HT-29 (cell line): ENCODE data around the gene SRI. TPM values are rescaled to one million over a fixed set of nuclear protein-coding genes. Genes with fewer than 3 reads are reported as not detected.
"Not testable (repeated sequence)": the region's sequence is repeated elsewhere in the genome, so short reads cannot be mapped to it uniquely, and the experiment has no call there.

Experiments used
- DNase-seq: peaks from one replicate; pipeline ENCODE4 v3.0.0-alpha.2; 2015; ENCODE audit warnings: low spot score
- total RNA-seq: library from RNA; depleted of rRNA; stranded (reverse); fragments of >200 nt; shearing (Covaris generic); gene quantifications from 2 replicates; pipeline ENCODE4 v1.2.3, GENCODE V29; 2014; rRNA removed

SRI gene
- total RNA-seq, 1 experiment from 2014 or later: 119 TPM

- DNase-seq: no peak
These were observed 36.8 kb downstream of the SRI start for GRCh38 chr7:88183051-88183450.

DNA sequence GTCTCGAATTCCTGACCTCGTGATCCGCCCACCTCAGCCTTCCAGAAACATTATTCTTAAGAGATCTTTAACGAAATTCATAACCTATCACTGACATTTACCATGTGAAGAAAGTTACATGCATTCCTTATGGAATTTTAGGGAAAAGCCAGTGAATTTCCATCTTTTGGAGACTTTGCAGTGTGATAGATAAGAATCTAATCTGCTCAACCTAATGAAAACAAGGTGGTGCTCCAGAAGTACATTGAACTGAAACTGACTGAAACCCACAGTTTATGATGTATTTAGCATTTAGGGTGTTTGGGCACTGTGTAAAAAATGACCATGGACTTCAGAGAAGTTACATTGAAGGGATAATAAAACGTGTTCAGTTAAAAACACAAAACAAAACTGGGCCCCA, 43.6 kb downstream of the SRI start:
- DNase-seq: no peak

GRCh38 chr7:88172842-88173241, 47.0 kb downstream of the SRI start:
- no peak for DNase-seq

DNA sequence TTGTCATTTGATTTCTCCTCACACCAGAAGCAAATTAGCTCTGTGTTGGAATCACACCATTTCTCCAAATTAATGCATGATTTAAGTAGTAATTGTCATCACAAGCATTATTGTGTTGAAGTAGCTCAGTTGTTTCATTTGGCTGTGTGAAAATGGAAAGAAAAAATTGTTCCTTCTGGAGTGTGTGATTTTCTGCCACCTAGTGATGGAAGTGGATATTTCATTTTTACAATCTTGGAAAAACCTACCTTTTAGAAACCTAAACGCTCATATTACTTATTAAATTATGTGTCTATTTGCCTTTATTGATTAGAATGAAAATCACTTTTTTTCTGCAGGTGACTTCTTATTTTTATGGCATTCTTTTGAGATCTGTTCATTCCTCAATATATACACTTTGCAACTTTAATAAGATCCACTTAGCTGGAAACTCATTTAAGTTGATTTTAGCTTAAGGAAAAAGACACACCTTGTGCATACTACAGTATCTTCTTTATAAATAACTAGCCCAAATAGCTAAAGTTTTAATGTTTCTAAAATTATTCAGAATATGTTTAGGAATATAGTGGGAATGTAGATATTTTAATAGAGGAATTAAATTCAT, 50.0 kb downstream of the SRI start:
- peak; percentile 58 for DNase-seq

DNA sequence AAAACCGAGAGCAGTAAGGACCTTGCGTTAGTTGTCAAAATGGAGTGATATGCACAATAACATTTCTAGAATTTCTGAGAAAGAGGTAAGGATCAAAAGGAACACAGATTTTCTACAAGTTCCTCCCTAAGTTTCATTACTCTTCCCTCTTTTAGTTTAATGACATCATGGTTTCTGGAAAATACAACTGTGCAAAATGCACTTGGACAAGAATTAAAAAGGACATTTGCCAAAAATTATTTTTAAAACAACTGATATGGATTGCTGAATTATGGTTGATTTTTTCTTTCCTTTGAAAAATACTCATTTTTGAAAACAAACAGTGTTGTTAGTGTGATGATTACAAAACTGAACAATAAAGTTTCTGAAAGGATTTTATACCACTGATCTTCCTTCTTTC, 52.1 kb downstream of the SRI start:
- DNase-seq: no peak

GRCh38 chr7:88167223-88167622, 52.6 kb downstream of the SRI start:
- no peak for DNase-seq

- no peak for DNase-seq
These were observed 54.1 kb downstream of the SRI start for GRCh38 chr7:88165697-88166096.

- not testable (repeated sequence) for DNase-seq
These were observed 60.1 kb downstream of the SRI start for GRCh38 chr7:88159741-88160140.

DNA sequence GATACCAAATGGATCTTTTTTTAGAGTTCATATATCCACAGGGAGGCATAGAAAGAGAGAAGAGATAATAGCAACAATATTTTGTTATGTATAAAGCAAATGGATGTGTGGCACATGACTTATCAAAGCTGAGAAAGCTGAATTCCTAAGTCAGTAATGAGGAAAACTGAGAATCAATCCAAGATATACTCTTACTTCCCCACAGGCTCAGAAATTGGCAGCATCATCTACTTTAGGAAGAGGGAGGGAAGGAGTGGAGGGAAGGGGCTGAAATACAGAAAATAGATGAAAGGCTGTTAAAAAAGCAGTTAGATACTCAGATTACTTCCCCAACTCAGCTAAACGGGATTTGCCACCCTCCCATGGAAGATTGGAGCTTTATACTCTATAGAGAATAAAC, 63.5 kb downstream of the SRI start:
- DNase-seq: no peak

- DNase-seq: no peak
These were observed 64.1 kb downstream of the SRI start for GRCh38 chr7:88155756-88156155.

Other genes starting within 250 kb of the SRI start
- 2.6 and 4.2 TPM in 2 replicates for gene STEAP4, start 86.9 kb upstream of the SRI start, total RNA-seq